Neural progenitor cell (in vitro differentiated cells): ENCODE data around the gene TMEM247. TPM values are rescaled to one million over a fixed set of nuclear protein-coding genes. Genes with fewer than 3 reads are reported as not detected.

Experiments used
- DNase-seq: peaks from one replicate; pipeline ENCODE4 v3.0.0-alpha.2; 2016; ENCODE audit warnings: low spot score
- H2AFZ ChIP-seq: fragments of 200-600 bp; sonication (generic); replicated peaks from 2 replicates; pipeline ENCODE4 v1.6.1; 2016; ENCODE audit warnings: antibody characterized with exemption
- H3F3A ChIP-seq: fragments of 200-600 bp; sonication (generic); 2 replicates; pipeline ENCODE4 v1.6.1; 2016; ENCODE audit warnings: antibody characterized with exemption, low read depth
- H3K27ac ChIP-seq: fragments of 200-600 bp; sonication (generic); 2 replicates; pipeline ENCODE4 v1.5.1; 2016; ENCODE audit warnings: mild to moderate bottlenecking
- H3K27me3 ChIP-seq: fragments of 200-600 bp; sonication (generic); 2 replicates; pipeline ENCODE4 v1.6.1; 2016; ENCODE audit warnings: mild to moderate bottlenecking, moderate library complexity
- H3K36me3 ChIP-seq: fragments of 200-600 bp; sonication (generic); 2 replicates; pipeline ENCODE4 v1.5.1; 2016
- H3K4me1 ChIP-seq: fragments of 200-600 bp; sonication (generic); 2 replicates; pipeline ENCODE4 v1.6.1; 2016; ENCODE audit warnings: mixed run types
- H3K4me2 ChIP-seq: fragments of 200-600 bp; sonication (generic); 2 replicates; pipeline ENCODE4 v1.6.1; 2016
- H3K4me3 ChIP-seq: fragments of 200-600 bp; sonication (generic); 2 replicates; pipeline ENCODE4 v1.5.1; 2016
- H3K79me2 ChIP-seq: fragments of 200-600 bp; sonication (generic); 2 replicates; pipeline ENCODE4 v1.6.1; 2016; ENCODE audit warnings: low read depth
- H3K9ac ChIP-seq: fragments of 200-600 bp; sonication (generic); 2 replicates; pipeline ENCODE4 v1.6.1; 2016
- H3K9me3 ChIP-seq: fragments of 200-600 bp; sonication (generic); 2 replicates; pipeline ENCODE4 v1.5.1; 2016; ENCODE audit warnings: low read depth
- H4K20me1 ChIP-seq: fragments of 200-600 bp; sonication (generic); 2 replicates; pipeline ENCODE4 v1.6.1; 2016; ENCODE audit warnings: low read depth
- H3K27ac Mint-ChIP-seq: 3 replicates; pipeline ENCODE4 v1.8.0; 2021; ENCODE audit warnings: mixed read lengths
- H3K27me3 Mint-ChIP-seq: 2 replicates; pipeline ENCODE4 v1.8.0; 2022; ENCODE audit warnings: low read depth, mild to moderate bottlenecking, inconsistent platforms, moderate library complexity, mixed read lengths; ENCODE audit not compliant: insufficient read depth
- H3K36me3 Mint-ChIP-seq: 3 replicates; pipeline ENCODE4 v1.8.0; 2021; ENCODE audit warnings: mixed read lengths
- H3K4me1 Mint-ChIP-seq: 3 replicates; pipeline ENCODE4 v1.8.0; 2021; ENCODE audit warnings: mixed read lengths
- H3K4me3 Mint-ChIP-seq: 3 replicates; pipeline ENCODE4 v1.8.0; 2021; ENCODE audit warnings: mild to moderate bottlenecking, moderate library complexity, mixed read lengths
- H3K9me3 Mint-ChIP-seq: 3 replicates; pipeline ENCODE4 v1.8.0; 2020; ENCODE audit warnings: mixed read lengths
- EZH2 ChIP-seq: fragments of 200-600 bp; sonication (generic); IDR thresholded peaks from 2 replicates; pipeline ENCODE4 v1.6.1; 2017; ENCODE audit warnings: antibody characterized with exemption, mild to moderate bottlenecking, moderate library complexity
- EZH2phosphoT487 ChIP-seq: fragments of 200-600 bp; sonication (generic); IDR thresholded peaks from 2 replicates; pipeline ENCODE4 v1.6.1; 2017; ENCODE audit warnings: antibody characterized with exemption
- total RNA-seq: library from RNA; depleted of rRNA; stranded (reverse); fragments of >200 nt; gene quantifications from 2 replicates; pipeline ENCODE4 v1.2.3, GENCODE V29; 2015; ENCODE audit warnings: low replicate concordance
- TF ChIP-seq, protein P1 (sequence below): fragments of 200-600 bp; sonication (generic); IDR thresholded peaks from 2 replicates; pipeline ENCODE4 v1.5.1; 2017; ENCODE audit warnings: antibody characterized with exemption, mild to moderate bottlenecking

TMEM247 gene
- total RNA-seq, 1 donor from 2014 or later = not detected

DNA sequence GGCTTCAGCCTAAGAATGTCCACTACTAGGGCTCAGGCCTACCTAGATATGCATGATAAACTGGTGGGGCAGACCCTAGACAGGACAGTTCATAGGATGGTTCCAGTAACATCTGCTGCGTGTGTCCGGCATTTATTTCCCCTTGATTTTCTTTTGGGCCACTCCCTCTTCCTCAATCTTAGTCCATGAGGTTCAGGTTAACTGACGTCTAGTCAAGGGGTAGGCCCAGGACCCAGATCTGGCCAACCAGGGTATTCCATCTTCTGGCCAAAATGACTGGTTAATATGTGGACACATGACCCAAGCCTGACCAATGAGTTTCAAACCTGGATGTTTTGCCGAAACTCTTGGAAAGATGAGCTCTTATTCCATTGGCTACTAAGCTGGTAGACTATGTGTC, 15.2 kb downstream of the TMEM247 start:
- no peaks in the 10 kb centered on the region for H3K9me3 Mint-ChIP-seq

DNA sequence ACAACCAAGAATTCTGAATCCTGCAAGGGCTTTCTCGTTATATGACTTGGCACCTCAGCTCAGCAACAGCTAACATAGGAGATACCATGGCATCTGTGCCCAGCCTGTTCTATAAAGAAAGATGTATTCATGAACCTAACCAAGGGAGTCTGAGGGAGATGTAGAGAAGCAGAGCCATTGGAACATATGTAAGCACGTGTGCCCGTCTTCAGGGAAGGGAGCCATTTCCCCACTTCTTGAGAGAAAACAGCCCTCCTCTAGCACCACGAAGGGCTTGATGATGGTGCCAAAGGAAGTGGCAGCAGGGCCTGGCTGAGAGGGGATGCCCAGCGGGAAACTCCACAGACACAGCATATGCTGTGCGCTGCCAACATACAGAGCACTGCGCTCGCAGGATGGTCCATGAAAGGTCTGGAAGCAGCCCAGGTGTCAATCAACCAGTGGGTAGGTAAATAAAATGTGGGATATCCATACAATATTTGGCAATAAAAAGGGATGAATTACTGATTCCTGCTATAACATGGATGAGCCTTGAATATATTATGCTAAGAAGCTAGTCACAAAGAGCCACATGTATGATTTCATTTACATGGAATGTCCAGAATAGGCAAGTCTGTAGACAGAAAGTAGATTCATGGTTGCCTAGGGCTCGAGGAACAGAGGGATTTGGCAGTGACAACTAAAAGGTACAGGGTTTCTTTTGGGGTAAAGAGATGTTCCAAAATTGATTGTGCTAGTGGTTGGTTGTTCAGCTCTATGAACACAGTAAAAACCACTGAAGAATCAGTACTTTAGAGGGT, 16.1 kb downstream of the TMEM247 start:
- H3K4me1 ChIP-seq = peaks cover 18% of the 10 kb centered on the region
- no peaks in the 10 kb centered on the region for H3K36me3 Mint-ChIP-seq
- H3K4me3 Mint-ChIP-seq = no peak overlapping the region
- peaks cover 5% of the 10 kb centered on the region for H3F3A ChIP-seq
- H4K20me1 ChIP-seq = no peaks in the 10 kb centered on the region
- H3K27me3 ChIP-seq = peaks cover 48% of the 10 kb centered on the region
- H3K9ac ChIP-seq = no peak overlapping the region
- H2AFZ ChIP-seq = no peak overlapping the region
- H3K9me3 ChIP-seq = no peaks in the 10 kb centered on the region
- H3K27me3 Mint-ChIP-seq = peaks cover 14% of the 10 kb centered on the region
- H3K27ac ChIP-seq = no peak overlapping the region
- H3K4me3 ChIP-seq = no peak overlapping the region
- H3K4me2 ChIP-seq = no peak overlapping the region
- no peaks in the 10 kb centered on the region for H3K36me3 ChIP-seq
- H3K79me2 ChIP-seq = no peaks in the 10 kb centered on the region
- no peaks in the 10 kb centered on the region for H3K9me3 Mint-ChIP-seq
- TF ChIP-seq, protein P1, sequence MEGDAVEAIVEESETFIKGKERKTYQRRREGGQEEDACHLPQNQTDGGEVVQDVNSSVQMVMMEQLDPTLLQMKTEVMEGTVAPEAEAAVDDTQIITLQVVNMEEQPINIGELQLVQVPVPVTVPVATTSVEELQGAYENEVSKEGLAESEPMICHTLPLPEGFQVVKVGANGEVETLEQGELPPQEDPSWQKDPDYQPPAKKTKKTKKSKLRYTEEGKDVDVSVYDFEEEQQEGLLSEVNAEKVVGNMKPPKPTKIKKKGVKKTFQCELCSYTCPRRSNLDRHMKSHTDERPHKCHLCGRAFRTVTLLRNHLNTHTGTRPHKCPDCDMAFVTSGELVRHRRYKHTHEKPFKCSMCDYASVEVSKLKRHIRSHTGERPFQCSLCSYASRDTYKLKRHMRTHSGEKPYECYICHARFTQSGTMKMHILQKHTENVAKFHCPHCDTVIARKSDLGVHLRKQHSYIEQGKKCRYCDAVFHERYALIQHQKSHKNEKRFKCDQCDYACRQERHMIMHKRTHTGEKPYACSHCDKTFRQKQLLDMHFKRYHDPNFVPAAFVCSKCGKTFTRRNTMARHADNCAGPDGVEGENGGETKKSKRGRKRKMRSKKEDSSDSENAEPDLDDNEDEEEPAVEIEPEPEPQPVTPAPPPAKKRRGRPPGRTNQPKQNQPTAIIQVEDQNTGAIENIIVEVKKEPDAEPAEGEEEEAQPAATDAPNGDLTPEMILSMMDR = no peak
- TF ChIP-seq EZH2 = no peak
- TF ChIP-seq EZH2phosphoT487 = no peak
- peaks cover 42% of the 10 kb centered on the region for H3K4me1 Mint-ChIP-seq
- no peak overlapping the region for H3K27ac Mint-ChIP-seq
- DNase-seq = no peak

More for the DNA sequence above, 15.2 kb downstream of the TMEM247 start:
- Histone ChIP-seq H4K20me1 (no peaks in the 10 kb centered on the region), H3K9me3 (no peaks in the 10 kb centered on the region), H2AFZ (no peak overlapping the region), H3K9ac (no peak overlapping the region), H3K4me2 (no peak overlapping the region), H3K4me1 (peaks cover 25% of the 10 kb centered on the region), H3K79me2 (no peaks in the 10 kb centered on the region), H3F3A (peaks cover 13% of the 10 kb centered on the region), H3K4me3 (no peak overlapping the region), H3K36me3 (no peaks in the 10 kb centered on the region), H3K27me3 (peaks cover 44% of the 10 kb centered on the region), H3K27ac (no peak overlapping the region)
- H3K36me3 Mint-ChIP-seq = no peaks in the 10 kb centered on the region
- TF ChIP-seq EZH2phosphoT487 = no peak
- TF ChIP-seq, protein P1 = no peak
- TF ChIP-seq EZH2 = no peak
- no peak overlapping the region for H3K4me3 Mint-ChIP-seq
- H3K27ac Mint-ChIP-seq = no peak overlapping the region
- H3K4me1 Mint-ChIP-seq = peaks cover 43% of the 10 kb centered on the region
- no peak for DNase-seq
- H3K27me3 Mint-ChIP-seq = peaks cover 14% of the 10 kb centered on the region

DNA sequence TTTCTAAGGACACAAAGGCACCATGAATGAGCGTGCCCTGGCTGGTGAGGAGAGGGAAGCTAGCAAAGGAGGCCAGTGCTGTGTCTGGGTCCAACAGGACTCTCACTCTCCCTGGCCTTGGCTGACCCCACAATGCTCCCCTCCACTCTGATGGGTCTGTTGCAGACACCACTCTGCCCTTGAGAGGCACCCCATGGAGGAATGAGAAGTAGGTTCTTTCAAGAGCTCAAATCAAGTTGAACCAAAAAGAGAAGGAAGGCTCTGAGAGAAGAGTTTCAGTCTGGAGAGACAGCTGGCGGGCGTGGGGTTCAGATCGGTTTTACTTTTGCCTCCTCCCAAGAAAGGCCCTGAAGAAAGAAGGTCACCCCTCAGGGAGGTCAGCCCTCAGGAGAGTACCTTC, 18.4 kb downstream of the TMEM247 start:
- H3K4me1 ChIP-seq = peaks cover 14% of the 10 kb centered on the region
- Mint-ChIP-seq H3K36me3 (no peaks in the 10 kb centered on the region), H3K27ac (no peak overlapping the region), H3K4me3 (peak overlapping the region; percentile 50), H3K4me1 (peaks cover 31% of the 10 kb centered on the region), H3K27me3 (peaks cover 10% of the 10 kb centered on the region), H3K9me3 (no peaks in the 10 kb centered on the region)
- no peak for DNase-seq
- H3K9ac ChIP-seq = no peak overlapping the region
- H3K79me2 ChIP-seq = no peaks in the 10 kb centered on the region
- H3F3A ChIP-seq = no peaks in the 10 kb centered on the region
- H3K36me3 ChIP-seq = no peaks in the 10 kb centered on the region
- H2AFZ ChIP-seq = no peak overlapping the region
- H3K27me3 ChIP-seq = peaks cover 45% of the 10 kb centered on the region
- no peaks in the 10 kb centered on the region for H3K9me3 ChIP-seq
- H4K20me1 ChIP-seq = no peaks in the 10 kb centered on the region
- TF ChIP-seq, protein P1 = no peak
- TF ChIP-seq EZH2 = no peak
- no peak for TF ChIP-seq EZH2phosphoT487
- H3K4me2 ChIP-seq = no peak overlapping the region
- H3K27ac ChIP-seq = no peak overlapping the region
- H3K4me3 ChIP-seq = no peak overlapping the region
